ENCODE measurements around the gene LARP4B. TPM values are rescaled to one million over a fixed set of nuclear protein-coding genes. Genes with fewer than 3 reads are reported as not detected.
A peak's percentile ranks its signal among the peaks of the same experiment; 100 is the strongest.
"Not testable (repeated sequence)": the region's sequence is repeated elsewhere in the genome, so short reads cannot be mapped to it uniquely, and the experiment has no call there.

Gene LARP4B
- polyA plus RNA-seq, 3 donors: 42.4 to 60.1 (median 43.1) TPM

DNA sequence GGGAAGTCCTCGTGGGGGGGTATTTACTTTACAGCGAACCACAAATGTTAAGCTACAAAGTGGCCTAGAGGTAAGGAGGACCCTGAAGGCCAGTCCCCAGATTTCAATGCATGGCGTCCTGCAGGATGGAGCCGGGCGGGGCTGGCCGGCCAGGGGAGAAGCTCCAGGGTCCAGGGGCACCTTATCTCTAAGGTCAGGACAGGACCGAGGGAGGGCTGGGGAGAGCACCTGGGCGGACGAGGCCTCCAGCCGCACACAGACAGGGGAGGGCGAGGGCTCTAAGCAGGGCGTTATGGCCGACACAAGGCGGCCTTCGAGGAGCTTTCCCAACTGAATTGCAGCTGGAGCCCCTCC is 145.7 kb downstream of the LARP4B start:
- DNase-seq (ENCODE audit: extremely low read depth in 1 of 11, low read depth in 9 of 11, low spot score in 4 of 11): no peak

DNA sequence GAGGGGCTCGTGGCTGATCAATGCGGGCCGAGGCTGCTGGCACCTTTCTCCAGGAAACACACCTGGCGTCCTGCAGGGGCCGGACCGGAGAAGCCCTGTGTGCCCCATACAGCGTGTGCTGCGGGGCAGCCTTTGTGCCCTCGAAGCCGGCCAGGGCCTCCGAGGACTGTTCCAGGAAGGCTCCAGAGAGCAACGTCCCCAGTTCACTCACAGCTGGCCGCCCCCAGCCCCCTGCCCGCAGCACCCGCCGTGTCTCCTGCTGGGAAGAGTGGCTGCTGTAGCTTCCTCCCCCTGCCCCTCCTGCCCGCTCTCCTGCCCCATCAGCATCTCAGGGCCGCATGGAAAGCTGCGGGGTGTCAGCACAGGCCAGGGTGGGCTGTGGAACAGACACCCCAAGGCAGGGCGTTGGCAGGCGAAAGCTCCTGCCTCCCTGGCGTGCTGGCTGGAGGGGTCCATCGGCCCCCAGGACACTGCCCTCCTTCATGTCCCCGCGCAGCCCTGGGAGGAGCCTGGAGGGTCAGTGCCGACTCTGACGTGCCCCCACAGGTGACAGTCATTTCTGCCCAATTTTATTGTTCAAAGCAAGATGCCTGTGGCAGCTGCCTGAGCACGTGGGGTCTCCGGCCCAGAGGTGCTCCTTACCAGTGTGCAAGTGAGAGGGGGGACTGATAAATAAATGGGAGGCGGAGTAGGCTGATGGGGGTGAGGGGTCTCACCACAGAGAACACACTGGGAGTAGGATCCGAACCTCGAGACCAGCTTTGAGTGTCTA is 146.2 kb downstream of the LARP4B start:
- DNase-seq (ENCODE audit: extremely low read depth in 1 of 11, low read depth in 9 of 11, low spot score in 4 of 11): no peak

DNA sequence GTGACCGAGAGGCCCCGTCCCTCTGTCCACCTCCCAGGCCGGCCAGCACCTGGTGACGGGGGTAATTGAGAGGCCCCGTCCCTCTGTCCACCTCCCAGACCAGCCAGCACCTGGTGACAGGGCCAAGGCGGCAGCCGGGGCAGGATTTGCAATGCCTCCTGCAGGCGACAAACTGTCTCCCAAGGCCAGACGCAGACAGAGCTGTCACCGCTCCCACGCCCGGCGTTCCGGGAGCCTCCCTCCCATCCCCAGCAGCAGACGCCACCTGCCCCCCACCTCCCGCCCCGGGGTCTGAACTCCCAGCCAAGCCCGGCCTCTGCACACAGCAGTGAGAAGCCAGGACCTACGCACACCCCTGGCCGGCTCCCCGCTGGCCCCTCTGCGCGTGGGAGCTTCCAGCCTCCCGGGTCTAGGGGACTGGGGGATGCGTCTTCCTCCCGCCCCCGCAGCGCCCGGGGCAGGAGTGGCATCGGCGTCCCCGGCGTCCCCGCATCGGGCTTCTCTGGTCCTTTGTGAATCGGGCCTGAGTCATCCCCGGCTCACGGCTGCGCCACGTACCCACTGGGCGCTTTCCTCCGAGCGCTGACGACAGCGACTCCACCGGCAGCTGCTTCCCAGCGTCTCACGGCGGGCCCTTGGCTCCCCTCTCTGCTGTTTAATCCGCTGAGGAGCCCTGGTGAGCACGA is 147.0 kb downstream of the LARP4B start:
- peak in 4 of 11 donors; percentile 36 to 59 (median 38) for DNase-seq (ENCODE audit: extremely low read depth in 1 of 11, low read depth in 9 of 11, low spot score in 4 of 11)

DNA sequence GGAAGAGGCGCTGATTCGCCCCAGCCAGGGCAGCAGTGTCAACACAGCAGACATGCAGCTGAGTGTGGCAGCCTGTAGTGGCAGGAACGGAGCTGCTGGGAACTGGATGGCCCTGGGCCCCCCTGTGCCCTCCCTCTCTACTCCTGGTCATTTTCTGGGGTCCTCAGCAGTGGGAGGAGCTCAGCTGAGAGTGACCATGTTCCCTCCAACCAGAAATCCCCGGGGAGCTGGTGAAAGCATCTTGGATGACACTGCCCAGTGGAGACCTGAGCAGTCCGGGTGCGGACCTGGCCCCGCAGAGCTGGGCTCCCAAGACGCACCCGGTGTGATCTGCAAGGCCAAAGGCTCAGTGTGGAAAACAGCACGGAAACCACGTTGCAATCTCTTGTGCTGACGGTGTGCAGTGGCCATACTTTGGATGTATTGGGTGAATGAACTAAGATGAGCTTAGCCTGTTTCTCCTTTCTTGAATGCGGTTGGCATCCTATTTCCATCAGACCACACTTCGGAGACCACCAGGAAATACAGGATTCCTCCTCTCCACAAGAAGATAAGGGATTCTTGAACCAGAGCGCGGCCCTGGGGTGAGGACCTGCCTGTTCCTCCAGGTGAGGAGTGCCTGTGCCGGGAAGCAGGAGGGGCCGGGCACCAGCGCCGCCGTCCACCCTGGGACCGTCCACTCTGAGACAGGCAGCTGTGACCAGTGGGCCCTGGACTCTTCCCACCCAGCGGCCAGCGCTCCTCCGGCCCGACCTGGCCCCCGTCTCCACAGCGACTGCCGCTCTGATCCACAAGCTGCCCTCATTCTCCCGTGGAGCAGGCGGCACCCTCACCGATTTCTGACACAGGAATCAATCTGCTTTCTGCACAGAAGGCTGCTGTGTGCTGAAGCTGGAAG is 148.5 kb downstream of the LARP4B start:
- DNase-seq (ENCODE audit: extremely low read depth in 1 of 11, low read depth in 9 of 11, low spot score in 4 of 11): no peak

DNA sequence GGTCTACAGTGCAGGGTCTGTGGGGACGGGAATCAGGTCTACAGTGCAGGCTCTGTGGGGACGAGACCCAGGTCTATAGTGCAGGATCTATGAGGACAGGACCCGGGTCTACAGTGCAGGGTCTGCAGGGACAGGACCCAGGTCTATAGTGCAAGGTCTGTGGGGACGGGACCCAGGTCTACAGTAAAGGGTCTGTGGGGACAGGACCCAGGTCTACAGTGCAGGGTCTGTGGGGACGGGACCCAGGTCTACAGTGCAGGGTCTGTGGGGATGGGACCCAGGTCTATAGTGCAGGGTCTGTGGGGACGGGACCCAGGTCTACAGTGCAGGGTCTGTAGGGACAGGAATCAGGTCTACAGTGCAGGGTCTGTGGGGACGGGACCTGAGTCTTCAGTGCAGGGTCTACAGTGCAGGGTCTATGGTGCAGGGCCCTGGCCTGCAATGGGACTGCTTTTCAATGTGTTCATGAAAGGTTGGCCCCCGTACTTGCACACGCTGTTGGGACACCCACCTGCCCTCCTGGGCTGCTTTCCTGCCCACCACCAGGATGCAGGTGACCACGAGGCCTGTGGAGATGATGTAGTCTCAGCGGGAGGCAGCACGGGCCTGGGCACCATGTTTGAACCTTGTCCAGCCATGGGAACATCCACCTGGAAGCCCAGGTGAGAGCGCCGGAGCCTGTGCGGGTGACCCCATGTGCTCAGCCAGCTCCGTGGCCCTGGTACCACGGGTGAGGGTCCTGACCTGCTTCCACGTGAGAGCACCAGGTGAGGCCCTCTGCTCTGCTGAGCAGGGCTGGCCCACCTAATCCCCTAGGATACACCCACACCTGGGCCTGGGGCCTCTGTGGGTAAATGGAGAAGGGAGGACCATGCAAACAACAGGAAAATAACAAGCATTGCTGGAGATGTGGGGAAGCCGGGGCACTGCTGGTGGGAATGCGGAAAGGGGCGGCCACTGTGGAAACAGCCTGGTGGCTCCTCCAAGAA is 150.7 kb downstream of the LARP4B start:
- DNase-seq (ENCODE audit: extremely low read depth in 1 of 11, low read depth in 9 of 11, low spot score in 4 of 11): no peak

DNA sequence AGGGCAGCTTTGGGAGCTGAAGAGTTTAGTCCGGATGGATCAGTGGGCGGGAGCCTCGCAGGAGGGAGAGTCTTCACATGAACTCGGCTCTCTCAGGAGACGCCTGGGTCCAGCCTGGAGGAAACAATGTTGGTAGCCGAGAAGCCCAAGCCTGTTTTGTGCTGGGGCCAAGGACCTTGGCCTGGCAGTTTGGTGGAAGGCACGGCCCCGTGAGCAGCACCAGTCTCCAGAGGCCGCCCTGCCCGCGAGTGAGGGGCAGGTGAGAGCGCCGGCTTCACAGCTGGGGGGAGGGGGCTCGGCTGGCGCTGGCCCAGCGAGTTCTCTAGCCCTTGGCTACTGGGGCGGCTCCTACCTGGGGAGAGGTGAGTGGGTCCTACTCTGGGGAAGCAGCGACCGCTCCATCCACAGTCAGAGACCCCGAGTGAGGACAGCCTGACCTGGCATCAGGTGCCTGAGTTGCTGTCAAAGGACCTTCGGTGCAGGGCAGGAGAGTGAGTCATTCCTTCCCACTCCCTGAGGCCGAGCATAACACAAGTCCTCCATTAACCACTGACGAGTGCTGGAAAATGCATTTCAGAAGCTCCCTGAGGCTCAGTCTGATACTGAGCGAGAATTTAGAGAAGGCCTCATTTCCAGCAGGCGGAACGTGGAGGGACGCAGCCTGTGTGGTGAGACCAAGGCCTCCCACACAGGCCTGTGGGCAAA is 152.7 kb downstream of the LARP4B start:
- DNase-seq (ENCODE audit: extremely low read depth in 1 of 11, low read depth in 9 of 11, low spot score in 4 of 11): no peak

DNA sequence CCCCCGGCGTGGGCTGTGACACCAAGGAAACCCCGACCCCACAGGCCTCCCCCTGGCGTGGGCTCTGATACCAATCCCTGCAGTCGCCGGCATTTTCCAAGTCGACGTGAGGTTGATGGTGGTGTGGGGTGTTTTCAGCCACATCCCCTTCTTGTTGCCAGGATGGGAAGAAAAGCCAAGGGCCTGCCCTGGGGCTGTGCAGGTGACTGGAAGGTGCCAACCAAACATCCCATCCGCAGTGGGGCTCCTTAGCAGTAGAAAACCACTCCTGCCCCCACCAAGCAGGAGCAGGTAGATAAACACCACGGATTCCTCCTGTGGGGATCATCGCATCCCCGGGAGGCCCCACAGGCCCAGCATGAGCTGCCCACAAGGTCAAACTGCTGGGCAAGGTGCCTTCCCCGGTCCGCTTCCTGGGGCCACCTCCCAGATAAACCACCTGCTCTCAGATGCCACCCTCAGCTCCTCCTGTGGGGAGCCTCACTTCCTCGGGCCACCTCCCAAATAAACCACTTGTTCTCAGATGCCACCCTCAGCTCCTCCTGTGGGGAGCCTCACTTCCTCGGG is 153.5 kb downstream of the LARP4B start:
- no peak for DNase-seq (ENCODE audit: extremely low read depth in 1 of 11, low read depth in 9 of 11, low spot score in 4 of 11)

DNA sequence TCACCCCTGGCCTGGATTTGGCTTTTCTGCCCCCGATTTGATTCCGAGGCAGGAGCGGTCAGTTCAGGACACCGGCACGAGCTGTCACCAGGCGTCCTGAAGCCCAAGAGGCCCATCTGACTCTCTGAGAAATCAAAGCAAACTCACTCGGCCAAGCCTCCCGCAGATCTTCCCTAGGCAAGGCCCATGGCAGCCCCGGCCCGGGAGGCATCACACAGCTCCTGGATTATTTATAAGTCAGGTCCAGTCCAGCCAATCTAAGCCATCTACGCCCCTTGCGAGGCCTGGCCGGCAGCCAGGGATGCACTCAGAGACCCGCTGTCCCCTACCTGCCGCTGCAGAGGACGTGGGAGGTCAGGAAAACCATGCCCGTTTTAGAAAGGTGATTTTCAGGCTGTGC is 154.7 kb downstream of the LARP4B start:
- no peak for DNase-seq (ENCODE audit: extremely low read depth in 1 of 11, low read depth in 9 of 11, low spot score in 4 of 11)

DNA sequence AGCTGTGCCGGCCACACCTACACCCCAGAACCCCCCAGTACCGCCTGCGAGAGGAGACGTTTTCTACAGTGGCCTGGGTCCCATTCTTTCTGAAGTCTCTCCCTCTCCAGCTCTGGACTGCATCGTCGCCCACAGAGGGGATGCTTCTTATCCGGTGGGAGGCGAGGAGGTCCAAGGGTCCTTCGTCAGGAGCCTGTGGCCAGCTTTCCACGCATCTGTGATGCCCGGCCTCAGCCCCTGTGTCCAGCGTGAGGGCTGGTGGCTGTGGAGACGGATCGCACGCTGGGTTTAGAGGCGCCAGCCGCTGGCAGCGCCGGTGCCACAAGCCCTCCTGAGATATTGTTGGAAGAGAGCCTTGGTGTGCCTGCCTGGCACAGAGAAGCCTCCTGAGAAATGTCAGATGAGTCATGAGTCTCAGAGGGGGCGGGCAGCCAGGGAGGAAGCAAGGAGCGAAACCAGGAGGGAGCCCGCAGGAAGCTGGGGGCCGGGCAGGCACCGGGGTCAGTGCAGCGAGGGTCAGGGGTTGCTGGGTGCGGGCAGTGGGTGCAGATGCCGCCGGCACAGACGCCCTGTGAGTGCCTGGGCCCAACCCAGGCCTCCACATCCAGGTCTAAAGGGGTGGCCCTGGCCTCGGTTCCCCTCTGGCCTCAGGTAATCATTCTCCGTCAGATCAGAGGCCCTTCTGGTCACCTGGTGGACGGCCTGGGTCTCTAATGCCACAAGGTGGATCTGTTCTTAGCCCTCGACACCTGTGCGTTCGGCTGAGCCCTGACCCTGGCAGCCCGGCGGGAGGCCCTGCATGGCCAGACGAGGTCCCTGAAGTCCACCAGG is 156.0 kb downstream of the LARP4B start:
- no peak for DNase-seq (ENCODE audit: extremely low read depth in 1 of 11, low read depth in 9 of 11, low spot score in 4 of 11)

DNA sequence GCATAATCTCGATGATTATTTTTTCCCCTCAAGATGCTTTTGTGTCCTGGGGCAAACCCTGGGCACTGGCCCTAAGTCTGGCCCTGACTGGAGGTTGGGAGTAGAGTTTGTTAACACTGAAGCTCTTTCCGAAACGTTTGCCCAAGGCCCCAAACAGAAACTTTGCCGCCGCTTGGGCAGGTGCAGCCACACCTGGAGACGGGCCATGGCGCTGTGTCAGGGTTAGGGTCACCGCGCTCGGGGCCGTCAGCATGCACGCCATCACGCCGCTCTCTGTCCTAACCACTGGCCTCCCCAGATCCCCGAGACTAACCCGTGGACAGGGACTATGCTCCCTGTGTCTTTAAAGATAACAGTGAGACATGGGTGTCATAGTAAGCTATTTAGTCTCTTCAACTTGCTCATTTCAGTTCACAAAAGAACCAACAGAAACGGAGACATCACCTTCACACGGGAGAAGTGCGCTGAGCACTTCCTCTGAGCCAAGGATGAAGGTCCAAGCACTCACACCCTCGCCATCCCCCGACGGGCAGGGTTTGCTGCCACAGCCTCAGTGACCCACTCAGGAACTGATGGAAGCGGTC is 156.8 kb downstream of the LARP4B start:
- DNase-seq (ENCODE audit: extremely low read depth in 1 of 11, low read depth in 9 of 11, low spot score in 4 of 11): no peak

DNA sequence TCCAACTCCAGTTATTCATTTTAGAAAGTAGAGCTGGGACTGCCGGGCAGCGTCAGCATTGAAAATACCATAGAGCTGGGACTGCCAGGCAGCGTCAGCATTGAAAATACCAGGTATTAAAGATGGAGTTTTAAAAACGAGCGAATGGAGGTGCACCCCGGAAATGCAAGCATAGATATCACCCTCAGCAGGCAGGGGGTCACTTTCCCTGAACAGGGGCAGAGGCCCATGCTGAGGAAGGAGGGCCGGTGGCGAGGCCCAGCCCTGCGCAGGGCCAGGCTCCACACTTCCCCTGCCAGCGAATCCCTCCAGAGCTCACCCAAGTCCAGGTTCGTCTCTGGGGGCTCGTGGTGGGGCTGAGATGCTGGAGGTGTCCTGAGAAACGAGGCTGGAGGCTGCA is 157.3 kb downstream of the LARP4B start:
- no peak for DNase-seq (ENCODE audit: extremely low read depth in 1 of 11, low read depth in 9 of 11, low spot score in 4 of 11)

DNA sequence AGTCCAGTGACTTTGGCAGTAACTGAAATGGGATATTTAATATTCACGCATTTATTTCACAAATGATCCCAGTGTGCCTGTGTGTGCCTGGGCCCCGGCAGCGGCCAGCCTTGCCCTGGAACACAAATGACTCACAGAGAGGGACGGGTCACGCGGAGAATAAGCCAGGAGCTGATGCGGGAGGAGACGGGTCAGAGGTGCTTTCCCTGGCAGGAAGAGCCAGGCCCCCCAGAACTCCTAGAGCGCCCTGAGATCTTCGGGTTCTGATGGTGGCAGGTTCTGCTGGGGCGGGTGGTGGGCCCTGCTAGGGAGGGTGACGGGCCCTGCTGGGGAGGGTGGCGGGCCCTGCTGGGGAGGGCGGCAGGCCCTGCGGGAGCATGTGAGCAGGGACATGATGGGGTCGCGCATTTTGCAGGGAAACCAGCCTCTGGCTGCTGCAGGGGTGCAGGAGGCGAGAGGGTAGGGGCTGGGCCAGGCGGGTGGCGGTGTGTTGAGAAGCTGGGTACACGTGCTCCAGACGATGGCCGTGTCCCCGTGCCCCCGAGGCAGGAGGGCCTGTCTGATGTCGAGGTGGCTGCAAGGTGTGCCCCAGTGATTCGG is 157.8 kb downstream of the LARP4B start:
- no peak for DNase-seq (ENCODE audit: extremely low read depth in 1 of 11, low read depth in 9 of 11, low spot score in 4 of 11)

DNA sequence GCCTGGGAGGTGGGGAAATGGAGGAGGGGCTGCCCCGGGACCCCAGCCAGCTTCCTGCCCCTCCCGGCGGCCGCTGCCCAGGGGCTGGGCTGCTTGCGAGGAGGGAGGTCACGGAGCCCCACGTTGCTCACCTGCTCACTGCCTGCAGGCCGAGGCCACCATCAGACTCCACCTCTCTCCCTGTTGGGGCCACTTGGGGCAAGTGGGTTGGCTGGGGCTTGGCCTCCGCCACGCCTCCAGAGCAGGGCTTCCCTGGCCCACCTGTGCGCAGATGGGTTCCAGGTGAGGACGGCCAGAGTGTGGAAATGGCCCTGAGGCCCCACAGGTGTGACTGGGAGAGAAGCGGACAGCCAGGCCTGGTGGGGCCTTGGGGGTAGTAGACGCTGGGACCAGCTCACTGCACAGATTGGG is 159.3 kb downstream of the LARP4B start:
- no peak for DNase-seq (ENCODE audit: extremely low read depth in 1 of 11, low read depth in 9 of 11, low spot score in 4 of 11)

DNA sequence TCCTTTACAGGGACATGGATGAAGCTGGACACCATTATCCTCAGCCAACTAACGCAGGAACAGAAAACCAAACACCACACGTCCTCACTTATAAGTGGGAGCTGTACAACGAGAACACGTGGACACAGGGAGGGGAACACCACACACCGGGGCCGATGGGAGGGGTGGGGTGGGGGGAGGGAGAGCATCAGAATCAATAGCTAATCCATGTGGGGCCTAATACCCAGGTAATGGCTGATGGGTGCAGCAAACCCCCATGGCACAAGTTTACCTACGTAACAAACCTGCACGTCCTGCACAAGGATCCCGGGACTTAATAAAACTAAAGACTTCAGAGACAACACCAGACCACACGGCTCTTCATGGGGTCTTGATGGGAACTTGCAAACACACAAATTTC is 159.9 kb downstream of the LARP4B start:
- DNase-seq (ENCODE audit: extremely low read depth in 1 of 11, low read depth in 9 of 11, low spot score in 4 of 11): no peak

DNA sequence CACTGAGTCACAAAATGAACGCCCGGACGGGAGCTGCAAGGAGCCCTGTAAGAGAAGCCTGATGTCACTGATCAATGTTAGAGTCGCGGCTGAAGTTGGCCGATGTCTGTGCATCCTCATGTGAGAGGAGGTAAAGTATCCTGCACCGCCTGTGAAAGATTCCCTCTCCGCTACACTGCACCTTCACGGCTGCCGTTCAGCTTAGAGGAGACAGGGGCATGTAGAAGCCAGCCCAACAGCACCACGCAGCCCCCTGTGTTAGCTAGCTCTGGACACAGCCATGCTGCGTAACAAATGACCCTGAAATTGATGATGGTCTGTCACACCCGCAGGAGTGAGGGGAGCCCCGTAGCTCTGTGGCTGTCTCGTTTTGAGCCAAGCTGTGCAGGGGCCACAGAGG is 160.5 kb downstream of the LARP4B start:
- DNase-seq (ENCODE audit: extremely low read depth in 1 of 11, low read depth in 9 of 11, low spot score in 4 of 11): no peak

DNA sequence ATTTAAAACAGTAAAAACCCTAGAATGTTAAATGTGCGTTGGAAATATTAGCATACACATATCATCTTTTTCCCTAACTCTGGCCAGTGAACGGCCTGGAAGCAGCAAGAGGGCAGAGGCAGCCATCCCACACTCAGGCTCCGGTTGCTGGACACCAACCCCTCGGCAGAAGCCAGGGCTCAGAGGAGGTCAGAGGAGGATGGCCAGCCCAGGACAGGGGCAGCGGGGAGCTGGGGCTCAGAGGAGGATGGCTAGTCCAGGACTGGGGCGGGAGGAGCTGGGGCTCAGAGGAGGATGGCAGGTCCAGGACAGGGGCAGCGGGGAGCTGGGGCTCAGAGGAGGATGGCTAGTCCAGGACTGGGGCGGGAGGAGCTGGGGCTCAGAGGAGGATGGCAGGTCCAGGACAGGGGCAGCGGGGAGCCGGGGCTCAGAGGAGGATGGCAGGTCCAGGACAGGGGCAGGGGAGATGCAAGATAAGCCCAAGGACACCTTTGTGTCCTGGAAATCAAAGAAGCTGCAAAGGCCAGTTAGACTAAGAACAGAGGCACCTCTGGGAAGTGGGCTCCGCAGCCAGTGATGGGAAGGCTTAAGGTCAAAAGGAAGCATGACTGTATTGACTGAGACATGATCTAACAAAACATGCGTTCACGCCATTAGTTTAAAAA is 161.3 kb downstream of the LARP4B start:
- DNase-seq (ENCODE audit: extremely low read depth in 1 of 11, low read depth in 9 of 11, low spot score in 4 of 11): not testable (repeated sequence)
